Smooth muscle cell of the pulmonary artery (primary cell): Measurements from ENCODE around the gene MMP1. TPM values are rescaled to one million over a fixed set of nuclear protein-coding genes. Genes with fewer than 3 reads are reported as not detected.

ENCODE experiments used
- total RNA-seq: library from RNA; depleted of rRNA; stranded (reverse); fragments of >200 nt; gene quantifications from 2 replicates; pipeline ENCODE4 v1.2.3, GENCODE V29; 2014

Gene MMP1
- 746 and 915 TPM in 2 replicates for total RNA-seq

DNA sequence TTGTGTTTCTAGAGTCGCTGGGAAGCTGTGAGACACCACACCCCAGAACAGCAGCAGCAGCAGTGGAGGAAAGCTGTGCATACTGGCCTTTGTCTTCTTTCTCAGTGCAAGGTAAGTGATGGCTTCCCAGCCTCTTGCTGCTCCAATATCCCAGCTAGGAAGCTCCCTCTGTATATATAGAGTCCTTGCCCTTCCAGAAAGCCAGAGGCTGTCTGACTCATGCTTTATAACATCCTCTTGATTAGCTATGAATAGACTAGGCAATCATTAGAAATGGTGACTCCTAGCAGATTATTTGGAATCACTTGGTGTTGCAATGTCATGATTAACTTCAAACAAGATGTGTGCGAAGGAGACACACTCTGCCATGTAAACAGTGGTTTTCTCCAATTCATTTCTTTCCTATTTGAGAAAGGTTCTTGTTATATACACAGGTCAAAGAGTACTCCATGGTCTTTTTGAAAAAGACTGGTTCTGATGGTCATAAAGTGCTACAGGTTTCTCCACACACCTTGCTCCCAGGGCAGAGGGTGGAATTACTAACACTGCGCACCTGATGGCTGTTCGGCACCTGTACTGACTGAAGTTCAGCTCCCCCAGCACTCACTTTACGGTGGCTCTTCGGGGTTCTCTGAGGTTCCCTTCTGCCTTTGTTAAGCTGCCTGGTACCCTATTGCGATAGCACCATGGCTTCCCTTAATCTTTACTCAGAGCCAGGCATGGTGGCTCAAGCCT lies at the start of gene MMP1:
Gene MMP1, minus strand, starts transcription at position 149 of the 735 bp plus-strand sequence. Its CDS starts 68 bp downstream, at position 81.

GRCh38 chr11:102843489-102843888 lies 45.5 kb upstream of the MMP1 start, which contains the start of gene MMP3:
Gene MMP3 (minus strand): TSS chr11:102843609. CDS start chr11:102843546, 63 bp downstream.

GRCh38 chr11:102780491-102780918 lies 17.5 kb downstream of the MMP1 start, which contains the start of gene MMP10:
Gene MMP10 (minus strand): TSS chr11:102780628. CDS start chr11:102780591, 37 bp downstream.

Other genes starting within 250 kb of the MMP1 start
- not detected in 2 replicates for gene MMP20, start 172.8 kb downstream of the MMP1 start, total RNA-seq
- gene MMP27, start 92.4 kb downstream of the MMP1 start, total RNA-seq: not detected in 2 replicates
- gene MMP8, start 73.2 kb downstream of the MMP1 start, total RNA-seq: 0.07 TPM in 2 replicates
- 3.8 and 5.1 TPM in 2 replicates for gene MMP10, start 17.5 kb downstream of the MMP1 start, total RNA-seq
- gene MMP3, start 45.4 kb upstream of the MMP1 start, total RNA-seq: 0.40 TPM in 1 of 2 replicates, not detected in the other
- gene MMP12, start 76.8 kb upstream of the MMP1 start, total RNA-seq: 0.07 and 0.17 TPM in 2 replicates
- gene MMP13, start 157.6 kb upstream of the MMP1 start, total RNA-seq: not detected in 2 replicates